Mammary epithelial cell (primary cell): Measurements from ENCODE around the gene HEXIM1.

ENCODE experiments used
- EZH2 ChIP-seq: IDR thresholded peaks from 2 replicates; pipeline ENCODE4 v1.6.1; 2012; ENCODE audit warnings: low read length, inconsistent platforms, borderline replicate concordance
- TF ChIP-seq, protein P1 (sequence below), 2 donors: IDR thresholded peaks in 1 of 2; conservative IDR thresholded peaks in 1 of 2; 2 replicates each; pipeline ENCODE4 v1.5.1; 2011 to 2012; ENCODE audit warnings: inconsistent platforms in 2 of 2, low read length in 2 of 2, mild to moderate bottlenecking in 2 of 2, control low read depth in 1 of 2, low read depth in 1 of 2; ENCODE audit not compliant: insufficient read depth in 1 of 2; ENCODE audit errors: extremely low read depth in 1 of 2

DNA sequence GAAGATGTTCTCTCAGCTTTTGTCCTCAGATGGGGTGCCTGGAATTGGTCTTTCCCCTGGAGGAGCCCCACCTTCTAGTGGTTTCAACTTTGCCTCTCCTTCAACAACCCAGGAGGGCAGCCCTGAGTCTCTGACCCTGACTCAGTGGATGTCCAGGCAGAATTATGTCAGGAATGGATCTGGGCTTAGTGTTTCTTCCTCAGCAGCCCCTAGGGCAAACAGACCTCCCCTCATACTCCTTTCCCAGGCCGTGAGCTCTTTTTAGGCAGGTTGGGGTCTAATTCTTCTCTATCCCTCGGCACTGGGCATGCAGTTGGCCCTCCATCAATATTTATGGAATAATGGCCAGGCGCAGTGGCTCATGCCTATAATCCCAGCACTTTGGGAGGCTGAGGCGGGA lies 53.2 kb downstream of the HEXIM1 start:
- TF ChIP-seq, protein P1, sequence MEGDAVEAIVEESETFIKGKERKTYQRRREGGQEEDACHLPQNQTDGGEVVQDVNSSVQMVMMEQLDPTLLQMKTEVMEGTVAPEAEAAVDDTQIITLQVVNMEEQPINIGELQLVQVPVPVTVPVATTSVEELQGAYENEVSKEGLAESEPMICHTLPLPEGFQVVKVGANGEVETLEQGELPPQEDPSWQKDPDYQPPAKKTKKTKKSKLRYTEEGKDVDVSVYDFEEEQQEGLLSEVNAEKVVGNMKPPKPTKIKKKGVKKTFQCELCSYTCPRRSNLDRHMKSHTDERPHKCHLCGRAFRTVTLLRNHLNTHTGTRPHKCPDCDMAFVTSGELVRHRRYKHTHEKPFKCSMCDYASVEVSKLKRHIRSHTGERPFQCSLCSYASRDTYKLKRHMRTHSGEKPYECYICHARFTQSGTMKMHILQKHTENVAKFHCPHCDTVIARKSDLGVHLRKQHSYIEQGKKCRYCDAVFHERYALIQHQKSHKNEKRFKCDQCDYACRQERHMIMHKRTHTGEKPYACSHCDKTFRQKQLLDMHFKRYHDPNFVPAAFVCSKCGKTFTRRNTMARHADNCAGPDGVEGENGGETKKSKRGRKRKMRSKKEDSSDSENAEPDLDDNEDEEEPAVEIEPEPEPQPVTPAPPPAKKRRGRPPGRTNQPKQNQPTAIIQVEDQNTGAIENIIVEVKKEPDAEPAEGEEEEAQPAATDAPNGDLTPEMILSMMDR (conservative IDR thresholded peaks at IDR 0.05 in 1 of 2, IDR thresholded peaks at IDR 0.05 in 1 of 2; ENCODE audit: extremely low read depth in 1 of 2, insufficient read depth in 1 of 2, low read depth in 1 of 2, low read length in 2 of 2): no peak
- no peak for TF ChIP-seq EZH2
